DOHH2 (cell line): ENCODE measurements around the gene CERK.

Source experiments
- H3F3A ChIP-seq: fragments of 200-600 bp; sonication (generic), shearing (Covaris generic); 2 replicates; pipeline ENCODE4 v1.6.0; 2016; ENCODE audit warnings: antibody characterized with exemption, mild to moderate bottlenecking; ENCODE audit not compliant: control insufficient read depth, insufficient read depth
- H3K27ac ChIP-seq: fragments of 200-600 bp; sonication (generic); 2 replicates; pipeline ENCODE4 v1.5.1; 2014; ENCODE audit warnings: low read depth, mild to moderate bottlenecking, low read length, moderate library complexity
- H3K27me3 ChIP-seq: fragments of 200-600 bp; sonication (generic); 2 replicates; pipeline ENCODE4 v1.6.1; 2014; ENCODE audit warnings: mild to moderate bottlenecking, low read length, mixed read lengths; ENCODE audit not compliant: control insufficient read depth
- H3K36me3 ChIP-seq: fragments of 200-600 bp; sonication (generic); 2 replicates; pipeline ENCODE4 v1.6.1; 2014; ENCODE audit warnings: mild to moderate bottlenecking, low read length, moderate library complexity, mixed read lengths; ENCODE audit not compliant: control insufficient read depth
- H3K4me1 ChIP-seq: fragments of 200-600 bp; sonication (generic); 2 replicates; pipeline ENCODE4 v1.6.1; 2014; ENCODE audit warnings: mild to moderate bottlenecking, low read length, mixed read lengths; ENCODE audit not compliant: control insufficient read depth
- H3K4me2 ChIP-seq: fragments of 200-600 bp; sonication (generic); 2 replicates; pipeline ENCODE4 v1.6.0; 2014; ENCODE audit warnings: mild to moderate bottlenecking, low read length, moderate library complexity
- H3K4me3 ChIP-seq: fragments of 200-600 bp; sonication (generic); 2 replicates; pipeline ENCODE4 v1.5.1; 2014; ENCODE audit warnings: mild to moderate bottlenecking, low read length, mixed read lengths
- H3K79me2 ChIP-seq: fragments of 200-600 bp; sonication (generic); 2 replicates; pipeline ENCODE4 v1.6.1; 2014; ENCODE audit warnings: mild to moderate bottlenecking, low read length, mixed read lengths; ENCODE audit not compliant: control insufficient read depth
- H3K9me2 ChIP-seq: fragments of 200-600 bp; sonication (generic); replicated peaks from 2 replicates; pipeline ENCODE4 v1.6.1; 2014; ENCODE audit warnings: mild to moderate bottlenecking, low read length, mixed read lengths; ENCODE audit not compliant: control insufficient read depth
- H3K9me3 ChIP-seq: fragments of 200-600 bp; sonication (generic); 2 replicates; pipeline ENCODE4 v1.6.1; 2014; ENCODE audit warnings: antibody characterized with exemption, low read length, mixed read lengths; ENCODE audit not compliant: control insufficient read depth, insufficient read depth
- H4K20me1 ChIP-seq: fragments of 200-600 bp; sonication (generic); 2 replicates; pipeline ENCODE4 v1.6.0; 2014; ENCODE audit warnings: low read depth, mild to moderate bottlenecking, antibody characterized with exemption, low read length, moderate library complexity; ENCODE audit not compliant: control insufficient read depth, insufficient read depth
- EZH2phosphoT487 ChIP-seq: fragments of 200-600 bp; sonication (generic); IDR thresholded peaks from 2 replicates; pipeline ENCODE4 v1.6.1; 2017; ENCODE audit warnings: borderline replicate concordance, mild to moderate bottlenecking, antibody characterized with exemption, low read length, moderate library complexity, mixed read lengths
- TF ChIP-seq, protein P1 (sequence below): fragments of 200-600 bp; sonication (generic); IDR thresholded peaks from one replicate; pipeline ENCODE4 v1.5.1; 2014; ENCODE audit warnings: antibody characterized with exemption, mild to moderate bottlenecking, low read depth, low read length; ENCODE audit not compliant: poor library complexity, severe bottlenecking

Gene CERK

DNA sequence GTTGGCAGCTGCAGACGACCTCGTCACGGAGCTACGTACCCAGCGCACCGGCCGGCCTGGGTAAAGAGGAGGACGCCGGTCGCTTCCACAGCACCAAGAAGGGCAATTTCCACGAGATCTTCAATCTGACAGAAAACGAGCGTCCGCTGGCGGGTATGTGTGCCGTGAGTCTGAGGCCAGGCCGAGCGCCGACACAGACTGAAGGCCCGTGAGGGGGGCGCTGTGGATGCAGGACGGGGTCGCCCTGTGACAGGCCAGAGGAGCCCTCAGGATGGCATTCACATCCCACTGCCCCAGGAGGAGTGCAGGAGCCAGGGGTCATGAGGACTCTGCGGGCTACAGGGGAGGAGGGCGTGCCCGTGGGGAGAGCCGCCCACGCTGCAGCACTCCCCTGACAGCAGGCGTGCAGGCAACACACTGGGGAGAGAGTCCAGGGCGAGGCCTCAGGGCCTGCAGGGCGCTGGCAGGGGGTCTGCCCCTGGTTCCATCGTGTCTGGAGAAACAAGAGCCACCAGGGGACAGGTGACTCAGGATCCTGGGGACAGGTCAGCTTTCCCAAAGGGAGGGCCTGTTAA, 64.3 kb downstream of the CERK start:
- Histone ChIP-seq H4K20me1 (no peaks in the 10 kb centered on the region), H3K4me3 (peak overlapping the region; percentile 55), H3K79me2 (no peaks in the 10 kb centered on the region), H3K4me1 (peaks cover 20% of the 10 kb centered on the region), H3K27me3 (no peaks in the 10 kb centered on the region), H3K9me2 (no peaks in the 10 kb centered on the region), H3K27ac (peak overlapping the region; percentile 35), H3K36me3 (peaks cover 15% of the 10 kb centered on the region), H3K4me2 (peak overlapping the region; percentile 69), H3K9me3 (no peaks in the 10 kb centered on the region), H3F3A (no peaks in the 10 kb centered on the region)
- TF ChIP-seq, protein P1, sequence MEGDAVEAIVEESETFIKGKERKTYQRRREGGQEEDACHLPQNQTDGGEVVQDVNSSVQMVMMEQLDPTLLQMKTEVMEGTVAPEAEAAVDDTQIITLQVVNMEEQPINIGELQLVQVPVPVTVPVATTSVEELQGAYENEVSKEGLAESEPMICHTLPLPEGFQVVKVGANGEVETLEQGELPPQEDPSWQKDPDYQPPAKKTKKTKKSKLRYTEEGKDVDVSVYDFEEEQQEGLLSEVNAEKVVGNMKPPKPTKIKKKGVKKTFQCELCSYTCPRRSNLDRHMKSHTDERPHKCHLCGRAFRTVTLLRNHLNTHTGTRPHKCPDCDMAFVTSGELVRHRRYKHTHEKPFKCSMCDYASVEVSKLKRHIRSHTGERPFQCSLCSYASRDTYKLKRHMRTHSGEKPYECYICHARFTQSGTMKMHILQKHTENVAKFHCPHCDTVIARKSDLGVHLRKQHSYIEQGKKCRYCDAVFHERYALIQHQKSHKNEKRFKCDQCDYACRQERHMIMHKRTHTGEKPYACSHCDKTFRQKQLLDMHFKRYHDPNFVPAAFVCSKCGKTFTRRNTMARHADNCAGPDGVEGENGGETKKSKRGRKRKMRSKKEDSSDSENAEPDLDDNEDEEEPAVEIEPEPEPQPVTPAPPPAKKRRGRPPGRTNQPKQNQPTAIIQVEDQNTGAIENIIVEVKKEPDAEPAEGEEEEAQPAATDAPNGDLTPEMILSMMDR: no peak
- no peak for TF ChIP-seq EZH2phosphoT487

DNA sequence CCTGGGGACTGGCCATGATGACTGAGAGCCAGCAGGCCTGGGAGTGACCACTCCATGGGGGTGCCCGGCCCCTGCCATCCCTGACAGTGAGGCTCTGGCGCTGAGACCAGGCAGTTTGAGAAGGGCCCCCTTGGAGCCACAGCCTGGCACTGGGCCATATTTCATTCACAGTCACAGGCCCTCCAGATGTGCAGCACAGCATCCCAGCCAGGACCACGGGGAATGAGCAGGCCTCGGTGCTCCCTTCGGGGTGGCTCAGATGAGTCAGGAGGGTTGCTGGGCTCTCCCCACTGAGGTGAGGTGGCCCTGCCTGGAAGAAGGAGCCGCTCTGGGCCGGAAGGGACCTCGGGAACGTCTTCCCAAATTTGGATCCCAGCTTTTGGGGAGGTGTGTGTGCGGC, 64.8 kb downstream of the CERK start:
- no peak overlapping the region for H3K27ac ChIP-seq
- peak overlapping the region; percentile 69; the same call in 1 of the 2 replicates for H3K4me2 ChIP-seq
- TF ChIP-seq EZH2phosphoT487: no peak
- TF ChIP-seq, protein P1: no peak
- peaks cover 20% of the 10 kb centered on the region for H3K4me1 ChIP-seq
- H3K4me3 ChIP-seq: no peak overlapping the region
- no peaks in the 10 kb centered on the region for H3F3A ChIP-seq
- H4K20me1 ChIP-seq: no peaks in the 10 kb centered on the region
- H3K27me3 ChIP-seq: no peaks in the 10 kb centered on the region
- H3K9me2 ChIP-seq: no peaks in the 10 kb centered on the region
- H3K9me3 ChIP-seq: no peaks in the 10 kb centered on the region
- H3K36me3 ChIP-seq: peaks cover 18% of the 10 kb centered on the region
- H3K79me2 ChIP-seq: no peaks in the 10 kb centered on the region

DNA sequence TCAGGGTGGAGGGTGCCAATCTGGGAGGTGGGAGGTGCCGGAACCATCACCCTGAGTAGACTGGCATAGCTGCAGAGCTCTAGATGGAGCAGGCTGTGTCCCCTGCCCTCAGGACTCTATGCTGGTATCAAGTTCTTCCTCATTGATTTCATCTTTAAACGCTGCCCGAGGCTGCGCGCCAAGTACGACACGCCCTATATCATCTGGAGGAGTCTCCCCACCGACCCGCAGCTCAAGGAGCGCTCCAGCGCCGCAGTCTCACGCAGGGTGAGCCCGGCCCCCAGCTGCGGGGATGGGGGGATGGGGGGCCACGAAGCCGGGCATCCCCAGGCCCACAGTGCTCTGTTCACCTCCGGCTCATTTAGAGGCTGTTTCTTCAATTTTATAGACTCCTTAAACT, 65.3 kb downstream of the CERK start:
- Histone ChIP-seq H3K27me3 (no peaks in the 10 kb centered on the region), H3K4me3 (no peak overlapping the region), H3K4me1 (peaks cover 20% of the 10 kb centered on the region), H3K27ac (no peak overlapping the region), H3K36me3 (peaks cover 18% of the 10 kb centered on the region), H3K4me2 (no peak overlapping the region), H4K20me1 (no peaks in the 10 kb centered on the region), H3K79me2 (no peaks in the 10 kb centered on the region), H3K9me2 (no peaks in the 10 kb centered on the region), H3F3A (no peaks in the 10 kb centered on the region), H3K9me3 (no peaks in the 10 kb centered on the region)
- TF ChIP-seq EZH2phosphoT487: no peak
- TF ChIP-seq, protein P1: no peak
